ENCODE results near the gene SLC22A23.

The SLC22A23 gene

GRCh38 chr6:3408665-3409064 is 48.2 kb downstream of the SLC22A23 start:
- DNase-seq (ENCODE audit: low read depth), result no peak
- no peak overlapping the region for H3K4me3 ChIP-seq (ENCODE audit: low read length)
- no peak for TF ChIP-seq CTCF (conservative IDR thresholded peaks at IDR 0.05; ENCODE audit: low read length)

DNA sequence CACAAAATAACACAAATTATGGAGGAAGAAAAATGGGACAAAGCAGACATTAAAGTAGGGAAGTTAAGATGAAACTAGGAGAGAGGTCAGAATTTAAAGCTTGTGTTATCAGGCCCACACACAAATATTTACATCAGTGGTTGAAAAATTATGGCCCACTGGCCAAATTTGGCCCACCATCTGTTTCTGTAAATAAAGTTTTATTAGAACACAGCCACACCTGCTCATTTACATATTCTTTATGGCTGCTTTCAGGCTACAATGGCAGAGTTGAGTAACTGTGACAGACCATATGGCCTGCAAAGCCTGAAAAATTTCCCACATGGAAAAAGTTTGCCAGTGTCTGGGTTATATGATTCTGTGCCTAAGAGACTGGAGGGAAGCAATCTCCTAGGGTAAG is 49.0 kb downstream of the SLC22A23 start:
- no peak overlapping the region for H3K4me3 ChIP-seq (ENCODE audit: low read length)
- no peak for DNase-seq (ENCODE audit: low read depth)

DNA sequence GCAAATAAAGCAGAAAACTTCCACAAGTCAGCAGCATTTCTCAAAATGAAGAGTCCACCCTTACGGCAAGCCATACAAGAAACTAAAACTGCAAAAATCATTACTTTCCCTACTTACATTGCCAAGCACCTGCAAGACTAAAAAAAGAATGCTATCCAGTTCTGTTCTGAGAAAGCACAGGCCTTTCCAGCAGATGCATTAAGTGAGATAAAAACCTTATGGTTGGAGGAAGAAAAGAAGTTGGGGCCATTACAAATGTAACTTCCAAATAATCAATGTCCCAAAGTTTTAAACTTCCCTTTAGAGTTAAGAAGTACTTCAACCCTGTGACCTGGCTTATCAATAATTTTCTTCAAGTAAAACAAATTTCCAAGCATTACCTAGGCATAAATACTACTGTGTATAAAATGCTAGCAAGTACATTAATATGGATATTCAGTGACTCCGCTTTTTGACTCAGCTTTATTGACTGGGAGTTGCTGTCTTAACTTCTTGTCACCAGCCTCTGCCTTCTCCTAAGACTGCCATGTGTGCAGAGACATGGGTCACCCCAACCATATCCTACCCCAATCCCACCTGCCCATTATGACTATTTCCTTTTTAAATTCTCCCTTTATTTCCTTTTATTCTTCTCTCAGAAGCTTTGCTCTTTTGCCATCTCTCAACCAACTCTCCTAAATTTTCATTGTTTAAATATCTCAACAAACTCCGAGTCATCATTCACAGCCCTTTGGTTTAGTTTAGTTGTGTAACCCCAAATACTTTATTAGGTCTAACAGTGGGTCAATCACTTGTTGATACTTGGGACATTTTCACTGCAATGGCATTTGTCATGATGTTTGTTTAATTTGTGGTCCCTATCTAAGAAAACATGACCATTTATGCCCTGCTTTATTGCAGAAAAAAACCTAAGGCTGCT is 49.7 kb downstream of the SLC22A23 start:
- DNase-seq (ENCODE audit: low read depth), result no peak

More for the DNA sequence above, 49.0 kb downstream of the SLC22A23 start:
- TF ChIP-seq CTCF (conservative IDR thresholded peaks at IDR 0.05; ENCODE audit: low read length), result no peak

DNA sequence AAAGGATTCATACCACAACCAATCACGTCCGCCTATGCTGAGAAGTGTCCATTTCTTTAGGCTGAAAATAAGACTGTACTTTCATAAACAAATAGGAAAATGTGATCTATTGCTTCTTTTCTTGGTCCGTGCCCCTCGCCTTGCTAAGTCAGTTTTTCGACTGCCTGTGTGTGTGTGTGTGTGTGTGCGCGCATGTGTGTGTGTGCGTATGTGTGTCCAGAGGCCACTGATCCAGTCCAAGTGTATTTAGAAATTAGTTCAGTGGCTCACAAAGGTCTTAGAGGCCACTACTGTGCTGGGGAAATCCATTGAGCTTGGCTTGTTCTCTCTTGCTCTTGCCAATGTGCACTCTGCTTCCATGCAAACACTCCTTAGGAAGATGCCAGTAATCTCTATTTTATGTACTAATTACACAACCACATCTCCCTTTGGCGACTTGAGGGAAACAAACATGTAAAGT is 50.5 kb downstream of the SLC22A23 start:
- TF ChIP-seq CTCF (conservative IDR thresholded peaks at IDR 0.05; ENCODE audit: low read length), result no peak
- DNase-seq (ENCODE audit: low read depth), result peak; percentile 32
- no peak overlapping the region for H3K4me3 ChIP-seq (ENCODE audit: low read length)

More for the DNA sequence above, 49.7 kb downstream of the SLC22A23 start:
- no peak for TF ChIP-seq CTCF (conservative IDR thresholded peaks at IDR 0.05; ENCODE audit: low read length)
- no peak overlapping the region for H3K4me3 ChIP-seq (ENCODE audit: low read length)

DNA sequence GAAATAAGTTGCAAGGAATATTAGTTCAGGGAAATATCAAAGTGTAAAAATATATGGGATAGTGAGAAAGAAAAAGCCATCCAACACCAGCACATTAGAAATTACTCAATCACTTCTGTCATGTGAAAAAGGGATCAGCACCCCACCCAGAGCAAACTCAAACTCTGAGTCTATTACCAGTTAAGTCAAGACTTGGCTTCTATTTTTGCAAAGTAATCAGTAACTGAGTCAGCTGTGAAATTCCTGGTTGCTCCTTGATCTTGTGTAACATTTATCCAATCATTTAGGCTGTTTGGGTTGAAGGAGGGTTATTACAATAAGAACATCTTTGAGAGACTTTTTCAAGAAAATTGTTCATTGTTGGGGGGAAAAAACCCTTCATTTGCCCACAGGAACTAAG is 51.2 kb downstream of the SLC22A23 start:
- TF ChIP-seq CTCF (conservative IDR thresholded peaks at IDR 0.05; ENCODE audit: low read length), result no peak
- no peak overlapping the region for H3K4me3 ChIP-seq (ENCODE audit: low read length)
- DNase-seq (ENCODE audit: low read depth), result peak; percentile 75

DNA sequence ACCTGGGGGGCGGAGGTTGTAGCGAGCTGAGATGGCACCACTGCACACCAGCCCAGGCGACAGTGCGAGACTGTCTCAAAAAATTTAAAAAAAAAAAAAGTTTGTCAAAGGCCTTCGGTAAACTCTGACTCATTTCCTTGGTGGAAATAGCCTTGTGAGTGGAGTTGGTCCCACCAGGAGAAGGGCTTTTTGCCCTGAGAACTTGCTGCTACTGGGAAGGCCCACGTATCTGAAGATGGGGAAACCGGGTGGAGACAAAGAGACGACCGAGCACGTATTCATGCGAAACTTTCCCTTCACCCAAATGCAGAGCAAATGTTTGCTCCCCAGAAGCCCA is 51.7 kb downstream of the SLC22A23 start:
- peak; percentile 24 for DNase-seq (ENCODE audit: low read depth)
- TF ChIP-seq CTCF (conservative IDR thresholded peaks at IDR 0.05; ENCODE audit: low read length), result no peak

More for the DNA sequence above, 51.7 kb downstream of the SLC22A23 start:
- H3K4me3 ChIP-seq (ENCODE audit: low read length), result no peak overlapping the region
